Kidney (tissue), 14 donors: ENCODE measurements around the gene GUCA1A. TPM values are rescaled to one million over a fixed set of nuclear protein-coding genes. Genes with fewer than 3 reads are reported as not detected.

Experiments
- DNase-seq, 5 donors: peaks; one replicate each; pipeline ENCODE4 v3.0.0-alpha.2; 2013 to 2020
- FAIRE-seq: peaks from 2 replicates; lab custom pipeline; 2012; peaks lifted over from hg19 to GRCh38; lab: Jason Lieb, UNC
- H3K27ac ChIP-seq, 2 donors: one replicate each; pipeline ENCODE4 v1.7.0; 2013; ENCODE audit warnings: low read depth in 2 of 2, low read length in 2 of 2, inconsistent platforms in 1 of 2
- H3K27me3 ChIP-seq: one replicate; pipeline ENCODE4 v1.7.1; 2013; ENCODE audit warnings: low read length, inconsistent platforms; ENCODE audit not compliant: control insufficient read depth, insufficient read depth
- H3K36me3 ChIP-seq, 3 donors: one replicate each; pipeline versions ENCODE4 v1.7.0 to v1.7.1; 2013; ENCODE audit warnings: low read length in 3 of 3, control low read depth in 1 of 3, inconsistent platforms in 1 of 3; ENCODE audit not compliant: insufficient read depth in 3 of 3, control insufficient read depth in 2 of 3
- H3K4me1 ChIP-seq, 3 donors: one replicate each; pipeline versions ENCODE4 v1.7.0 to v1.7.1; 2013; ENCODE audit warnings: low read length in 3 of 3, inconsistent platforms in 1 of 3, low read depth in 1 of 3; ENCODE audit not compliant: control insufficient read depth in 2 of 3, insufficient read depth in 2 of 3
- H3K4me3 ChIP-seq, 3 donors: one replicate each; pipeline versions ENCODE4 v1.7.0 to v1.8.1; 2013; ENCODE audit warnings: low read length in 3 of 3, control low read depth in 1 of 3, inconsistent platforms in 1 of 3
- H3K9ac ChIP-seq, 3 donors: one replicate each; pipeline versions ENCODE4 v1.7.0 to v1.7.1; 2013; ENCODE audit warnings: low read length in 3 of 3, control low read depth in 1 of 3, inconsistent platforms in 1 of 3
- H3K9me3 ChIP-seq, 3 donors: one replicate each; pipeline versions ENCODE4 v1.7.0 to v1.7.1; 2013; ENCODE audit warnings: low read length in 3 of 3, control low read depth in 1 of 3, inconsistent platforms in 1 of 3; ENCODE audit not compliant: control insufficient read depth in 2 of 3, insufficient read depth in 1 of 3
- intact Hi-C: fragments of 100-400 bp; cut with DNase I; formaldehyde crosslinking; loops from one replicate; pipeline ENCODE4 v1.11.1; 2022
- polyA plus RNA-seq: library from polyadenylated mRNA; stranded (reverse); fragments of 350-450 nt; fragmentation: Illumina TruSeq; extraction: RNeasy Lipid Tissue Mini Kit (QIAGEN cat#74804); gene quantifications from one replicate; pipeline ENCODE4 v1.2.3, GENCODE V29; 2014; ENCODE audit warnings: low read depth, low replicate concordance; ENCODE audit not compliant: insufficient read depth
- total RNA-seq: library from RNA; stranded (reverse); fragmentation: NEBNext Ultra II Directional; extraction: Animal tissue kit (Norgen Biotek cat#: 25700); gene quantifications from one replicate; pipeline ENCODE4 v1.2.1, GENCODE V29; 2021
- TF ChIP-seq, protein P1 (sequence below): IDR thresholded peaks from 3 replicates; pipeline ENCODE4 v1.5.1; 2012; ENCODE audit warnings: mild to moderate bottlenecking, moderate library complexity, borderline replicate concordance; ENCODE audit not compliant: insufficient read depth; ENCODE audit errors: extremely low read depth
- donor health status: control.
- donor health status: control.
- donor health status: control.
- donor health status: control.
- donor health status: control.
- donor health status: DM: yes; HTN: yes; CAD: no.
- donor health status: Normal renal cell carcinoma (clear cell type).

Gene GUCA1A
- total and polyA plus RNA-seq, 2 donors from 2014 or later, result not detected

DNA sequence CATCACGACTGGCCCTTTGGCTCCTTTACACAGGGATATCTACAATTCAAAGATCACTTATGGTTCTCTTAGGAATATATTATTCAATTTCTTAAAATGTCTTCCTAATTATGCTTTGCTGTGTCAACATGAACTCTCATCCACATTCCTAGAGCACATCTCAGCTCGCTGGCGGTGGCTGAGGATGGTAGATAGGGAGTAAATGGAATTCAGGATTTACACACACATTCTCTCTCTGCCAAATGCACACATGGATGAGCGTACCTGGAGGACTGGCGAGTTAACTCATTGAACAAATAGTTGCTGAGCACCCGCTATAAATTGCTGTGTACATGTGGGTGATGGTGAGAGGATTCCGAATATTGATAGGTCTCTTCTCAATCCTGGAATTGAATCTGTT is 49.3 kb downstream of the GUCA1A start:
- H3K9ac ChIP-seq, result no peak overlapping the region
- no peaks in the 10 kb centered on the region for H3K27me3 ChIP-seq
- H3K4me1 ChIP-seq, result peaks cover 7 to 16% (median 10%) of the 10 kb centered on the region in 3 donors
- no peaks in the 10 kb centered on the region for H3K36me3 ChIP-seq
- H3K27ac ChIP-seq, result no peak overlapping the region
- TF ChIP-seq, protein P1, sequence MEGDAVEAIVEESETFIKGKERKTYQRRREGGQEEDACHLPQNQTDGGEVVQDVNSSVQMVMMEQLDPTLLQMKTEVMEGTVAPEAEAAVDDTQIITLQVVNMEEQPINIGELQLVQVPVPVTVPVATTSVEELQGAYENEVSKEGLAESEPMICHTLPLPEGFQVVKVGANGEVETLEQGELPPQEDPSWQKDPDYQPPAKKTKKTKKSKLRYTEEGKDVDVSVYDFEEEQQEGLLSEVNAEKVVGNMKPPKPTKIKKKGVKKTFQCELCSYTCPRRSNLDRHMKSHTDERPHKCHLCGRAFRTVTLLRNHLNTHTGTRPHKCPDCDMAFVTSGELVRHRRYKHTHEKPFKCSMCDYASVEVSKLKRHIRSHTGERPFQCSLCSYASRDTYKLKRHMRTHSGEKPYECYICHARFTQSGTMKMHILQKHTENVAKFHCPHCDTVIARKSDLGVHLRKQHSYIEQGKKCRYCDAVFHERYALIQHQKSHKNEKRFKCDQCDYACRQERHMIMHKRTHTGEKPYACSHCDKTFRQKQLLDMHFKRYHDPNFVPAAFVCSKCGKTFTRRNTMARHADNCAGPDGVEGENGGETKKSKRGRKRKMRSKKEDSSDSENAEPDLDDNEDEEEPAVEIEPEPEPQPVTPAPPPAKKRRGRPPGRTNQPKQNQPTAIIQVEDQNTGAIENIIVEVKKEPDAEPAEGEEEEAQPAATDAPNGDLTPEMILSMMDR, result no peak
- no peaks in the 10 kb centered on the region for H3K9me3 ChIP-seq
- no peak for FAIRE-seq
- DNase-seq, result no peak
- no peak overlapping the region for H3K4me3 ChIP-seq
- intact Hi-C loops, result no loop called here

DNA sequence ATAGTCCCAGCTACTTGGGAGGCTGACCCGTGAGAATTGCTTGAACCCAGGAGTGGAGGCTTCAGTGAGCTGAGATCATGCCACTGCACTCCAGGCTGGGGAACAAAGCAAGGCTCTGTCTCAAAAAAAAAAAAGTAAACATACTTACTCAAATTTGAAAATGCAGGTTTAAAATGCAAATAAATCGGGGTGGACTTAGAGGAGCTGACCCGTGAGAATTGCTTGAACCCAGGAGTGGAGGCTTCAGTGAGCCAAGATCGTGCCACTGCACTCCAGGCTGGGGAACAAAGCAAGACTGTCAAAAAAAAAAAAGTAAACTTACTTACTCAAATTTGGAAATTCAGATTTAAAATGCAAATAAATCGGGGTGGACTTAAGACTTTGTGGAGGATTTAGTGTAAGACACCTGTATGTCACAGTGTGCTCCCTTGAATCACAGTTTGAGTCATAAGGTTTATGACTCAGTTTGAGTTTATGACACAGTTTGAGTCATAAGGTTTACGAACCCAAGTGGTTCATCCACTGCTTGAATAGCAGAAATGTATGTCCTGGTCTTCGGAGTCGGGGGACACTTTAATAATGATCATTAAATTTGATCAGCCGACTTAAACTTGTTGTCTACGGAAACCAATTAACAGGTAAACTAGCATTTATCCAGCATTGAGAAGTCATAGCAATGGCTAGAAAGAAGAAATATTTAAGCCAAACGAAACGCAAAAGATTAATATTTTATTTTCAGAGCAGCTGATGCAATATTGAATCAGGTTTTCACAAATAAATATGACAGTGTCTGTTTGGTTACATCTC is 51.3 kb downstream of the GUCA1A start:
- Histone ChIP-seq H3K9ac (no peak overlapping the region), H3K36me3 (no peaks in the 10 kb centered on the region), H3K9me3 (no peaks in the 10 kb centered on the region), H3K27me3 (no peaks in the 10 kb centered on the region), H3K4me3 (no peak overlapping the region), H3K4me1 (peaks cover 7 to 18% (median 12%) of the 10 kb centered on the region in 3 donors), H3K27ac (no peak overlapping the region)
- TF ChIP-seq, protein P1, result no peak
- intact Hi-C loops, result no loop called here
- FAIRE-seq (no peak), DNase-seq (no peak)

DNA sequence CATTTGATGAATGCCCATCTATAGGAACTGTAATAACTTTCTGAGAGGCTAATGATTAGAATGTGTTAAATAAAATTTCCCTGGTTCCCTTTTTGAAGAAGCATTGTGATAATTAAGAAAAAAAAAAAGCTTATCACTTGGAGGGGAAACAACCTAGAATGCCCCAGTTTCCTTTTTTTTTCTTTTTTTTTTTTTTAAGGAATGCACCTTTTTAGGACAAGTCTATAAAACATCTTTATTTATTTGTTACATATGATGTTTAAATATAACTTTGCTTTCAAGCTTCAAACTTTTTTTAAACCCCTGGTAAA is 51.8 kb downstream of the GUCA1A start:
- Histone ChIP-seq H3K4me1 (peaks cover 7 to 18% (median 12%) of the 10 kb centered on the region in 3 donors), H3K9ac (no peak overlapping the region), H3K27ac (no peak overlapping the region), H3K36me3 (no peaks in the 10 kb centered on the region), H3K27me3 (no peaks in the 10 kb centered on the region), H3K4me3 (no peak overlapping the region), H3K9me3 (no peaks in the 10 kb centered on the region)
- TF ChIP-seq, protein P1, result no peak
- intact Hi-C loops, result no loop called here
- FAIRE-seq, result no peak
- DNase-seq, result no peak
